Epithelial cell of prostate (primary cell): ENCODE data around the gene EME1.
A peak's percentile ranks its signal among the peaks of the same experiment; 100 is the strongest.
"Not testable (repeated sequence)": the region's sequence is repeated elsewhere in the genome, so short reads cannot be mapped to it uniquely, and the experiment has no call there.

Experiments
- DNase-seq: peaks from one replicate; pipeline ENCODE4 v3.0.0-alpha.2; 2011; ENCODE audit warnings: low read depth, low spot score
- H3K27ac ChIP-seq: fragments of 450-650 bp; 2 replicates; pipeline ENCODE4 v1.5.1; 2017; ENCODE audit warnings: mild to moderate bottlenecking

EME1 gene

DNA sequence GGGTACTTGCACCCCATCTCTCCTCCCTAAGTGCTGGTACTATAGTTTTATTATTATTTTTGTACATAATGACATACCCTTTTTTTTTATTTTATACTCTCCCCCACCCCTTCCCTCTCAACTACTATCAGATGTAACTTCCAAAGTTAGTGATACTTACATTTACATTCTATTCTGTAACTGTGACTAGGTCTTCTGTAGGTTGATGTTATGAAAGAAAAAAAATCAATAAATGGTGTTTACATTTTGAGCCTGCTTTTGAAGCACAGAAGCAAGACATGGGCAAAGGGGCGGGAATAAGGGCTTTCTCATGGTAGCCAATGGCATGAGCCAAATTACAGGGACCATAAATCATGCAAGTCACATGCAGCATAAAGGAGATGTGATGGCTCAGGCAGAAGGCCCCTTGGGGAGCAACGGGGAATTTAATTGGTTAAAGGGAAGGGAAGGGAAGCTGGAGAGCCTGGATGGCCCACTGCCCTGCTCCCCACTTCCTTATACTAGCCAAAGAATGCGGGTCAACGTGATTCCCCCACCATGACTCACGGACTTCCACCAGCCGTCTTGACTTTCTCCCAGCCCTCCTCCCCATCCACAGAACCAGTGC is 50.6 kb downstream of the EME1 start:
- peak overlapping the region; percentile 70 for H3K27ac ChIP-seq
- DNase-seq = peak; percentile 92

DNA sequence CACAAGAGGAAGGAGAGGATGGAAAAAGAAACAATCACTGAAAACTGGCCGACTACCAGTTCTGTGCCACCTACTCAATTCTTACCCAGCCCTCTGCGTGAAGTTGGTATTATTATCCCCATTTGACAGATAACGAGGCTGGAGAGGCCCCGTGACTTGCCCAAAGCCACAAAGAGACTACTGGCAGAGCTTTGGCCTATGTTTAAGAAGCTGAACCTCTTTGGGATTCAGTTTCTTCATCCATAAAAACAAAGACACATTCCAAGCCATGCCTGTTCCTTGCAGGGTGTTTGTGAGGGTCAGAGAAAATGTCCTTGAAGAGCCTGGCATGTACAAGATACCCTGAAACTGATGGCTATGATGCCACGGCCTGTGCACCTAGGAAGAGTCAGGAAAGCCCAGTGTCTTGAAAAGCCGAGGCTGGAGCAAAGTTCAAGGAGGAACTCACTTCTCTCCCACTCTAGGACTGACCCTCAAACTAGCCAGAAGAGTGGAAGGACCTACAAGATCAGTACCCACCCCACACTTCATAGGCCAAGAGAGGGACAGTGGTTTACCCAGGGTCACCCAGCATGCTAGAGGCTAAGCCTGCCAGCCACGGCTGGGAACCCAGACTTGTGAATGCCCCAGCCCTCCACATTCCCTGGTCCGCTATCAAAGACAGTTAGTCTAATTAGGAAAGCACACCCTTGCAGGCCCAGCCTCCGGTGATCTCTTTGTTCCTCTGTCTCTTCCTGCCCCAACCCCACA is 51.4 kb downstream of the EME1 start:
- peak overlapping the region; percentile 70 for H3K27ac ChIP-seq

DNA sequence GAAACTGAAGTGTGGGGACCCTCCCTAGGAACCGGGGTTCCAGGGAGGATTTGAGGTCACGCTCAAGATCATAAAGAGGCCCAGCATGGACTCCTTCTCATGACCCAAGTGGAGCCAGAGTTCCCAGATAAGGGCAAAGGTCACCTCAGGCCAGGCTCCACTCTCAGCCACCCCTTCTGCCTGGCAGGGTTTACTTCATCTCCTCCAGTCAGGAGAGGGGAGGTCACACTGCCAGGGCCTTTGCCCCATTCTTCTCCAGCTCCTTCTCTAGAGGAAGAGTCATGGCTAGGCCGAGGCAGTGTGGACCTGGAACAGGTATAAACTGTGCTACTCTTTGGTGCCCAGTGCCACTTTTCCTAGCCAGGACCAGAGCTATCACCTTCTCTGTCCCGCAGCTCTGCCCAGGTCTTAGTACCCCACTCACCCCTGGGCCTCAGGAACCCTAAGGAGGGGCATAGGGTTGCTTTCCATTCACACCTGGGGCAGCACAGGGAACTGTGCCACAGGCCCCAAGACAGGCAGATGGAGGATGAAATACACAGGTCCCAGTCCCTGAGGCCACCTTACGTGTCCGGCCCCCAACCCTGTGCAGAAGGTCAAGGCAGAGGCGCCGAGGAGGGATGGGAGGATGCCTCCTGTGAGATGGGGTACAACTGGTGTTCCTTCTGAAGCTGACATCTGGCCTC is 52.1 kb downstream of the EME1 start:
- peak overlapping the region; percentile 87 for H3K27ac ChIP-seq
- no peak for DNase-seq

More for the DNA sequence above, 51.4 kb downstream of the EME1 start:
- no peak for DNase-seq

DNA sequence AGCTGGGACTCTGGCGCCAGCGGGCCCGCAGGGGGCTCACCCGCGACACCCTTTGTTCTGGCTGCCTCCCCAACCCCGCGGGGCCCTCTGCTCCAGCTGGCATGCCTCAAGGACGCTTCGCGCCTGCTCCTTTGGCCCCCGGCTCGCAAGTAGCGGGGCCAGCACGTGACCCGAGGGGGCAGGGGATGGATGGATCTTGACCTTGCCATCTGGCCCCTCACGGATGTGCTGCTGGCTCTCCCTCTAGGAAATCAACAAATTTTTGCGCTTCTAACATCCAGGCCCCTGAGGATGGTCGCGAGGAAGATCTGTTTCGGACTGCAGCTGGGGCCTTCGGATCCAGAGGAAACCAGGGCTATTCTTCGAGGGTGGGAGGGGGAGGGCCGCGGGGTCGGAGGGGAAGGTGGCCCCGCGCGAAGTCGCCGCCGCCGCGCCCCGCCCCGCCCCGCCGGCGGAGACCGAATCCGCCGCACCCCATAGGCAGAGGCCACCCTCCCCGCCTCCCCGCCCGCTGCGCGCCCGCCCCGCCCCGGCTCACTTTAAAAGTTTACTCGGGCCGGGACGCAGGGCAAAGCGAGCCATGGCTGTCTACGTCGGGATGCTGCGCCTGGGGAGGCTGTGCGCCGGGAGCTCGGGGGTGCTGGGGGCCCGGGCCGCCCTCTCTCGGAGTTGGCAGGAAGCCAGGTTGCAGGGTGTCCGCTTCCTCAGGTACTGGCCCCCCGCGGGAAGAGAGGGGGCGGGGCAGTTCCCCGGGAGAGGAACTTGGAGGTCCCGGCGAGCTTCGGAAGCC is 52.8 kb downstream of the EME1 start, which contains the start of gene ACSF2:
Gene ACSF2 (plus strand): TSS at position 537 of the 790 bp plus-strand sequence. CDS start 44 bp downstream, at position 581.
- H3K27ac ChIP-seq = peak within 1 kb of the TSS; percentile 87
- DNase-seq = no peak

DNA sequence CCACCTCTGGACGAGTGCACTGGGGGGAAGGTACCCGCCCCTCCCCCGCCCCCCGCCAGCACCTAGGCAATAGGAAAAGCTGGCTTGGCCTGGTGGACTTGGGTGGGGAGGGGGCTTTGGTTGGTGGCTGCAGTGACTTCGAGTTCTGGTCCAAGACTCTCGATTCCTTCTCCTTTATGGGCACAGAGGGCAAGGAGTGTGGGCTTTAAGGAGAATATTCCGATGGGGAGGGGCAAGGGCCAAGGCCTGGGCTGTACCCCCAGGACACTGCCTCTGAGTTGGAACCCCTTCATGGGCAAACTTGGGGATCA is 53.4 kb downstream of the EME1 start:
- peak overlapping the region; percentile 87 for H3K27ac ChIP-seq

DNA sequence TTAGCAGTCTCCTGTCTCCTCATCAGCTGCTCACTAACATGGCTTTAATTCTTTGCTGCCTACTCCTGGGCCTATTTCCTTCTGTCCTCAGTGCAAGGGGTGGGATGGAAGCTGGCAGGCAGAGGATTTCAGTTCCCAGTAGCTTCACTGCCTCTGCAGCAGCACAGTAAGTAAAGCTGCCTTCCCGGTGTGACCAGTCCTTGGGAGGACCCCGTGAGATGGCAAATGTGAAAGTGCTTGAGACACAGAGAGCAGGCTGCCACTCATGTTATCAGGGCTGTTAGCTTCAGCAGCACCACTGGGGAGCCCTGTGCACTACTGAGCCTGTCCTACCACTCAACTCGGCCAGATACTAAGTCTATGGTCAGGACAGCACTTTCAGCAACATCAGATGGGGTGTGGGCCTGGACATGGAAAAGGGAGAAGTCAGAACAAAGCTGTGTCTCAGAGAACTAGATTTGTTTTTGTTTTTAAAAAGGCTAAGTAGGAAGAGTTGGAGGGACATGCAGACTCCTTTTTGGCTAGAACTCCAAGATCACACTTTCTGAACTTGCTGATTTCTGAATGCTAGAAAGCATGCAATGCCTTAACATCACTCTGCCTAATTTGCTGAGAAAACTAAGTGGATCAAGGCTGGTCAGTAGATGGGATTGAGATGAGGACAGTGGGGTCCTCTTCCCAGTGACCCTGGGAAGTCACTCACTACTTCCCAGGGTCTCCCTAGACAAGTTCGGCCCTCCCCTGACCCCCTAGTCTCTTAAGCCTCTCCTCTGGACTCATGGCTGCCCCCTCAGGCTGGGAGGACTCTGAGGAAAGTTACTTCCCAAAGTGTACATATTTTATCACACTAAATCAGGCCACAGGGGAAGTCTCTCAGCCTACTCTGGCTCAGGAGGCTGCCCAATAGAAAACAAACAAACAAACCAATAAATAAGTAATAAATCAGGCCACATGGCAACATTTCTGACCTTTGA is 54.1 kb downstream of the EME1 start:
- no peak for DNase-seq
- H3K27ac ChIP-seq = peak overlapping the region; percentile 87

More for the DNA sequence above, 53.4 kb downstream of the EME1 start:
- no peak for DNase-seq

DNA sequence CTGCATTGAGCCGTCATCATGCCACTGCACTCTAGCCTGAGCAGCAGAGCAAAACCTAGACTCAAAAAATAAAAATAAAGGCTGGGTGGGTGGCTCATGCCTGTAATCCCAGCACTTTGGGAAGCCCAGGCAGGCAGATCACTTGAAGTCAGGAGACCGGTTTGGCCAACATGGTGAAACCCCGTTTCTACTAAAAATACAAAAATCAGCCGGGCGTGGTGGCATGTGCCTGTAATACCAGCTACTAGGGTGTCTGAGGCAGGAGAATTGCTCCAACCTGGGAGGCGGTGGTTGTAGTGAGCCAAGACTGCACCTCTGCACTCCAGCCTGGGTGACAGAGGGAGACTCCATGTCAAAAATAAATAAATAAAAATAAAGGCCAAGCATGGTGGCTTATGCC is 55.1 kb downstream of the EME1 start:
- not testable (repeated sequence) for DNase-seq
- peak overlapping the region; percentile 87 for H3K27ac ChIP-seq

DNA sequence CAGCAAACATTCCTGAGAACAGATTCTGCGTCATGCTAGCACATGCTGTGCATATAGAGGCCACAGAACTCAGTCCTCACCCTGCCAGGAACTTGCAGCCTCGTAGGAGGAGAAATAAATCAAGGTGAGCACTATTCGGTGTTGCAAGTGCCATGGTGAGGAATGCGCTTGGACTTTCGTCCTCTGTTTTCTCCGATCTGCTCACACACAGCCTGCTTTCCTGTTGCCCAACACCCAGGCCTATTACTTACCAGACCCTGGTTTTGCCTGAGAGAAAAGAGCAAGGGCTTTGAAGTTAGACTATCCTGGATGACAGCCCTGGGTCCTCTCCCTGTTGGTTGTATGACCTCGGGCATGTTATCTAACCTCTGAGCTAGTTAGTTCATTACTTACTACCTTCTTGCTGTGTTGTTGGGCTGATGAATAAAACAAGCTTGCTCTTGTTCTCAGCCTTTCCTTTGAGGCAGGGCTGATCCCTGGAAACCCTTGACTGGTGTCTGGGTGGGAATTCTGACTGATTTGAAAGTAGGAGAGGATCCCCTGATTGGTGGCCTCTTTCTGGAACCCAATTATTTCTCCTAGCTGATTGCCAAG is 55.9 kb downstream of the EME1 start:
- H3K27ac ChIP-seq = peak overlapping the region; percentile 87
- DNase-seq = peak; percentile 95

DNA sequence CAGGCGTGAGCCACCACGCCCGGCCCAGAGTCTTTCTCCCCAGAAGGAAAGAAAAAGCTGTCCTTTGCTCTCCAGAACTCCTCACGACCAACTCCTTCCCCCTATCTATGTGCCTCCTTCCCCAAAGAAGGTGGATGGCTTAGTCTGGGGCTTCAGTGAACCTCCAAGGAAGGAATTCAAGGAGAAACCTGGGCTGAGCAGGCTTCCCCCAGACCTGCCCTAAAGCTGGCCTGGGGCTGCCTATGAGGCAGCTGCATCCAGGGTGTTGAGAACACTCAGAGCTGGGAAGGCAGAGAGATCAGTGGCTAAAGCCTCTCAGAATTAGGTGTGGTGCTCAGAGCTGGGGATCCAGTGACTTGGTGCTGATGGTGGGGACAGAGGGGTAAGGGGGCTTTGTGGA is 56.8 kb downstream of the EME1 start:
- DNase-seq = no peak

More for the DNA sequence above, 56.8 kb downstream of the EME1 start:
- H3K27ac ChIP-seq = peak overlapping the region; percentile 87
